ENCODE measurements around the gene NRL.

Gene NRL

DNA sequence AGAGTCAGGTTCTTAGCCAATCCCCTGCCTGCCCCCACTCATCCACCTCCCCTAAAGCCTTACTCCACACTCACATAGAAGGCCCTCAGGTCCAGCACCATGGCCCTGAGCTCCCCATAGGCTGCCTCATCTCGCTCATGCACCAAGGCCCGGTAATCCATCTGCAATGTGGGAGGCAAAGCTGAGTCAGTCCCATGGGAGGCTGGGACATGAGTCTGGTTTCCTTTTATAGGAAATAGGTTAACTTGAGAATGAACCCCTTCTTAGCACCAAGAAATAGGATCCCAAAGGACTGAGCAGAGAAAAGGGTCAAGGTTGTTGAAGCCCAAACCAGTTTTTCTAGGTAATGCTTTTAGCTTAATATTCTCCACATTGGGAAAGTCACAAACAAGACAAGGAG lies 28.8 kb upstream of the NRL start:
- DNase-seq, result no peak

DNA sequence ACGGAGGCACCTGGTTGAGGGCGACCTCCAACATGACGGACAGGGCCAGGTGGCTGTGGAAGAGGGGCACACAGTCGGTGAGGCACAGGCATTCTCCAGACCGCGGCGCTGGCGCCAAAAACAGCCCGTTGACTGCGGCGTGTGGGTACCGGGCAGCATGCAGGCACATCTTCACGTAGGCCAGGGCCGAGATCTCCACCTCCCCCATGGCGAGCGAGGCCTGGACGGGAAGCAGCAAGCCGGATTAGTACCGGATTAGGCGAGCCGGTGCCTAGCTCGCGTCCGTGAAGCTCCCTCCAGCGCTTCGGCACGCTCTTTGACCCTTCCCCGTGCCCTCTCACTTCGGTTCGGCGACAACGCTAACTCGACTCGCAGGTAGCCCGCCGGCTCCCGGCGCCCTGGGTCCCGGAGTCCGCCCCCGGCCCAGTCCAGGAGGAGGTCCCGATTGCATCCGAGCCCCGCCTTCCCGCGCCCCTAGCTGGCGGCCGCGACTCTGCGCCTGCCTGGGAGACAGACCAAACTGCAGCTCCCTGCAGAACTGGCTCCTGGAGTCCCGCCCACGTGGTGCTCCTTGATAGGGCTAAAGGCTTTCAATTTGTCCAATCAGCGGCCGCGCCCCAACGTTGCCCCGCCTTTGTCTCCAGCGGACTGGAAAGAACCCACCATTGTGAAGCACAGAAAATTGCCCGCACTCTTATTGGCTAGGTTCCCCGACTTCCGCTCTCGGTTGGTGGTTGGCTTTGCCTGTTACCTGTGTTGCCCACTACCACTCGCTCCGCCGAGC lies 26.5 kb upstream of the NRL start, which contains the start of gene EMC9:
TSS of gene EMC9 (minus strand) at position 495 of the 784 bp plus-strand sequence. CDS start at position 208, 287 bp downstream.
- peak; percentile 98 for DNase-seq

DNA sequence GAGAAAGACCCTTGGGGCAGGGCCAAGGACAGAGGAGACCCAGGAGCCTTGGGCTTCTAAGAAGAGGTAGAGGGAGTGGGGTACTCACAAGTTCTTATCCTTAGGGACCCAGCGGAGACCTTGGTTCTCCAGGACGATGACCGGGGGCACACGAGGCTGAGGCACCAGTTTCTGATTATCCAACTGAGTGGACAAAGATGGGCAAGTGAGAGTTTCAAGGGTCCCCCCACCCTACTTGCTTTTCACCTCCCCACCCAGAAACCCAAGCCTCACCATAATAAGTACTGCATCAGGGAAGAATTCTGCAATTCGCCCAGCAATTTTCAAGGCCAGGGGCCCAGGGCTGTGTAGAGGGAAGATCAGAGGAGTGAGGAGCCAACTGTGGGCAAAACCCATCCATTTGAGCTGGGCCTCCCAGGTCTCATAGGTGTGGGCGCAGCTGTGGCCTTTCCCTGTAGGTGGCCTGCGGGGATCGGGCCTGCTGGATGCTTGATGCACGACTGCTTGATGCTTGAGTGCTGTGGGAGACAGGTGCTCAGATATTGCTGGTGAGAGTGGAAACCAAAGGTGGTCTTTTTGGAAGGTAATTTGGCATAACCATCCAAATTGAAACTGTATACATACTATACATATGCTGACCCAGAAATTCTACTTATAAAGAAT lies 24.7 kb upstream of the NRL start:
- DNase-seq, result no peak

DNA sequence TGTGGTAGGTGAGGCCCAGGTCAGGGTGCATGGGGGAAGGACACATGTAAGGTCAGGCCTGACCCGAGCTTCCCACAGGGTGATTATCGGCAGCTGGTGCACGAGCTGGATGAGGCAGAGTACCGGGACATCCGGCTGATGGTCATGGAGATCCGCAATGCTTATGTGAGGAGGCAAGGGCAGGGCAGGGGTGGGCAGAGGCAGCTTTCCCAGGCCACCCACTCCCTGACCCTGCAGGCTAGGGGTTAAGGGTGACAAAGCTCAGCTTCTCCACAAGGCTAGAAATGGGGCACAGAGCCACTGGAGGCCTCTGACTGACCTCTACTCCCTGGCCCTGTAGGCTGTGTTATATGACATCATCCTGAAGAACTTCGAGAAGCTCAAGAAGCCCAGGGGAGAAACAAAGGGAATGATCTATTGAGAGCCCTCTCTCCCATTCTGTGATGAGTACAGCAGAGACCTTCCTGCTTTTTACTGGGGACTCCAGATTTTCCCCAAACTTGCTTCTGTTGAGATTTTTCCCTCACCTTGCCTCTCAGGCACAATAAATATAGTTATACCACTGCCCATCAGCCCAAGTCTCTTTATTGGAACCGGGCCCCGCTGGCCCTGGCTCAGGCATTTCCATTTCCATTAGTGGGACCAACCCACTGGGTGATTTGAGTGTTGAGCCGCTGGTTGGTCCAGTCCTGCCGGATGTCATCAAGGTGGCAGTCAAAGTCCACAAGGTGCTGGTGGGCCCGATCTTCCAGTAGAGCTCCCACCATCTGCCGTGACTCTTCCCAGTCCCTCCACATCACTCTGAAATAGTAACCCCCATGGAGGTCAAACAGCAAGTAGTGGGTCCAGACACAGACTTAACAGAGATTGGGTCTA lies 23.9 kb upstream of the NRL start:
- DNase-seq, result no peak

DNA sequence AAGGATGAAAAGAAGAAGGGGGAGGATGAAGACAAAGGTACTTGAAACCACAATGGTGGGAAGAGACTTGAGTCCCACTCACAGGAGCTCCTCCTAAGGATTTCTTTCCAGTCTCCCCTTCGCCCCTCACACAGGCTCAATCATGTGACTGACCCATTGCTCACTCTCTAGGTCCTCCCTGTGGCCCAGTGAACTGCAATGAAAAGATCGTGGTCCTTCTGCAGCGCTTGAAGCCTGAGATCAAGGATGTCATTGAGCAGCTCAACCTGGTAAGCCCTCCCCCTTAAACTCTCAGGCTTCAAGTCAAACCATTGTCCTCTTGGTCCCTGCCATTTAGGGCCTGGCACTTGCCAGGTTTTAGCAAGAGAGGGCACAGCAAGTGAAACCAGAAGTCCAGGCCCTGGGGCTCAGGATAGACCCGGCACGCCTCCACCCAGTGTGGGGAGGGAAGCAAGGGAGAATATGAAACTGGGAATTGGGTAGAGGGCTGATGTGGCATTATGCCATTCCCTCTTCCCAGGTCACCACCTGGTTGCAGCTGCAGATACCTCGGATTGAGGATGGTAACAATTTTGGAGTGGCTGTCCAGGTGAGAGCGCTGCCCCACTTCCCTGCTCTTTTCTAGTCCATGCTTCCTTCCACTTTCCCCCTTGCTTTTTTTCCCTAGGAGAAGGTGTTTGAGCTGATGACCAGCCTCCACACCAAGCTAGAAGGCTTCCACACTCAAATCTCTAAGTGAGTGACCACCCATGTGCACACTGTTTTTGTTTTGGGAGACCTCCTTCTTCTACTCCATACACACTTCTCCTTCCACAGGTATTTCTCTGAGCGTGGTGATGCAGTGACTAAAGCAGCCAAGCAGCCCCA lies 23.0 kb upstream of the NRL start:
- no peak for DNase-seq

DNA sequence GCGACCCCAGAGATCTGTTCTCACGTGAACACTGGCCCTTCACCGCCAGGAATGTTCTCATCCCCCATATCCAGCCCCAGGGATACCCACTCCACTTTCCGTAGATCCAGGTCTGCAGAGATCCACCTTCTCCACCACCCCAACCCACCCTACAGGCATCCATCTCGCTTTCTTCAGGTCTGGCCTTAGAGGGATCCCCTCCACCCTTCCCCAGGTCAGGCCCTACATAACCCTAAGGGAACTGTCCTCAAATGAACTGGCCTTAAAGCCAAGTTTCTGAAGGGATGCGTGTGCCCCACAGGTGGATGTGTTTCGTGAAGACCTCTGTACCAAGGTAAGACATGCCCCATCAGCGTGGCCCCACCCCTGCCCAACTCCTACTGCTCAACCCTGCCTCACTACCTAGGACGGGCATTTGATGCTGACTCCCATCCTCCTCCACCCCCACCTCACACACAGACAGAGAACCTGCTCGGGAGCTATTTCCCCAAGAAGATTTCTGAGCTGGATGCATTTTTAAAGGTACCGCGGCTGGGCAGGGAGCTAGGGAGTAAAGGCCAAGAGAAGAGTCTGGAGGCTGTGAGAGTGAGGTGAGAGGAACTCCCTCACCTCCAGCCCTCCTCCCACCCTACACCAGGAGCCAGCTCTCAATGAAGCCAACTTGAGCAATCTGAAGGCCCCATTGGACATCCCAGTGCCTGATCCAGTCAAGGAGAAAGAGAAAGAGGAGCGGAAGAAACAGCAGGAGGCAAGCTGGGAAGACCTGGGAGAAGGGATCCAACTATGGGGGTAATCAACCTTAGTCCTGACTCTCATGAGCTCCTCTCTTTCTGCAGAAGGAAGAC lies 22.2 kb upstream of the NRL start:
- DNase-seq, result no peak

DNA sequence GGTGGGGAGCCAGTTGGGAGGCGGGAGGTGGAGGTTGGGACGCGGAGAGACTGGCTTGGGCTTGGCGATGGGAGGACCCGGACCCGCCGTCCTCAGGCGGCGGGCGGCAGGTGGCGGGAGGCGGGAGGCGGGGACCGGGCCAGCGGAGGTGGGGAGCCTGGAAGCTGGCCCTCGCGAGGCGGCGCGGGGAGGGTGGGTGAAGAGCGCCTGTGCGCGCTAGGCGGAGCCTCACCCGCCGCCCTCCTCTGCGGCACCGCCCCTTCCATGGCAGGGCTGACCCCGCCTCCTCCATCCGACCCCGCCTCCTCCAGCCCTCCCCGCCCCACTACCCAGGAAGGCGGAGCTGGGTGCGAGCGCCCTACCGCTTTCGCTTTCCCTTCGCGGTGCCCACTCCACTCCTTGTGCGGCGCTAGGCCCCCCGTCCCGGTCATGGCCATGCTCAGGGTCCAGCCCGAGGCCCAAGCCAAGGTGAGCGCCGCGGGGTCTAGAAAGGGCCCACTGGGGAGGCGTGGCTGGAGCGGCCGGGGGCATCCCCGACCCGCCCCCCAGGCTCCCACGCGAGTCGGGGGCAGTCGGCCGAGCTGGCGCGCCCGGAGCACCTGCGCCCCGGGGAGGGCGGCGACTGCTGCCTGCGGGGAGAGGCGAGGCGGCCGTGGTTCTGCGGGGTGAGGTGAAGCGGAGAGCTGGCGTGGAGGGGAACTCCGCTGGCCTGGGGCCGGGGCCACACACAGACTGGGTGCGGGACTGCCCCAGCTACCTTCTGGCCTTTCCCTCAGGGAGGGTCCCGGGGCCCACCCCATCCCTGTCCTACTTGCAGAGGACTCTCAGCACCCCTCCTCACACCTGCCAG lies 21.3 kb upstream of the NRL start, which contains the start of gene PSME1:
TSS of gene PSME1 (plus strand) at position 361 of the 850 bp plus-strand sequence. CDS start at position 430, 69 bp downstream.
- peak; percentile 73 for DNase-seq

DNA sequence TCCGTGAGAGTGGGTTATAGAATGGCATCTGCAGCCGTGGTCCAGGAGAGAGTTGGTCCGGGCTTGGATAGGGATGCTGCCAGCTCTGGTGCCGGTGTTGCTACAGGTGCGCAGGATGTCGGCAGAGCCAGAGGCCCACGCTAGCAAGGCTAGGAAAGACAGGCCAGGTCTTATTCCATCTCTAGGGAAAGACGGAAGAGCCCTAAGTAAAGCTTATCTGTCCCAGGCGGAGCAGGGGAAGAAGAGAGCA lies 20.8 kb upstream of the NRL start:
- no peak for DNase-seq

DNA sequence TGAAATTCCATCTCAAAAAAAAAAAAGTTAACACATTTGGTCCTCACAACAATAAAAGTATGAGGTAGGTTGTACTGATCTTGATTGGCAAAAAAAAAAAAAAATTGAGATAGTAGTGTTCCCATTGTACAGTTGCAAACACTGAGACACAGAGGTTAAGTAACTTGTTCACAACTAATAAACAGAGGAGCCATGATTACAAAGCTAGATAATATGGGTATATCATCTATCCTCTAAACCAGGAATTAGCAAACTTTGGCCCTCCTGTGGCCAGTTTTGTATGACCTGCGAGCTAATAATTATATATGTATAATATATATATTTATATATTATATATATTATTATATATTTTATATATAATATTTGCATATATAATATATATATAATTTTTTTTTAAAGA lies 19.0 kb upstream of the NRL start:
- DNase-seq, result no peak

DNA sequence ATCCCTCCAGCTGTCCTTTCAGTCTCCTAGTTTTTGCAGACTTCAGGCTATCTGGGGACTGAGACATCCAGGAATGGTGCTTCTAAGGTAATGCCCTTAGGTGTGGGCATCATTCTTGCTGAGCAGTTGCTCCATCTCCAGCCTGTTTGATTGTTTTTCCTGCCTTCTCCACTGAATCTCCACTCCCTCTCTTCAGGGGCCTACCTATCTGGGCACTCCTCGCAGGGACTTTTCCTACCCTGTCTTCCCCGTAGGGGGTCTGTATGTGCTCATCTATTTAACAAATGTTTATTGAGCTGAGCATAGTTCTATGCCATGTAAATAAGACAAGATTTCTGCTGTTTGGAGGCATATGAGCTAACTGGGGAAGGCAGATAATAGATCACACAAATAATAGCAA lies 18.2 kb upstream of the NRL start:
- DNase-seq, result no peak

DNA sequence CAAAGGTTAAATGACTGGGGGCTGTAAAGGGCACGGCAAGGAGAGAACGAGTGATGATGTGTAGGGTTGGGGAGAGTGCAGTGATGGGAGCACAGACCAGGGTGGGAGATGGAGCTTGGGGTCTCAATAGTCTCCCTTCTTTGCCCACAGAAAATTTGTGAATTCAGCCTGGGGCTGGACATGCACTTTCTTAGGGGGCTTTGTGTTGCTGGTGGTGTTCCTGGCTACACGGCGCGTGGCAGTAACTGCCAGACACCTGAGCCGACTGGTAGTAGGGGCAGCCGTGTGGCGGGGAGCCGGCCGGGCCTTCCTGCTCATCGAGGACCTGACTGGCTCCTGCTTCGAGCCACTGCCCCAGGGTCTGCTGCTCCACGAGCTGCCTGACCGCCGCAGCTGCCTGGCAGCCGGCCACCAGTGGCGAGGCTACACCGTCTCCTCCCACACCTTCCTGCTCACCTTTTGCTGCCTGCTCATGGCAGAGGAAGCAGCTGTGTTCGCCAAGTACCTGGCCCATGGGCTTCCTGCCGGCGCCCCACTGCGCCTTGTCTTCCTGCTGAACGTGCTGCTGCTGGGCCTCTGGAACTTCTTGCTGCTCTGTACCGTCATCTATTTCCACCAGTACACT lies 17.4 kb upstream of the NRL start:
- DNase-seq, result no peak

DNA sequence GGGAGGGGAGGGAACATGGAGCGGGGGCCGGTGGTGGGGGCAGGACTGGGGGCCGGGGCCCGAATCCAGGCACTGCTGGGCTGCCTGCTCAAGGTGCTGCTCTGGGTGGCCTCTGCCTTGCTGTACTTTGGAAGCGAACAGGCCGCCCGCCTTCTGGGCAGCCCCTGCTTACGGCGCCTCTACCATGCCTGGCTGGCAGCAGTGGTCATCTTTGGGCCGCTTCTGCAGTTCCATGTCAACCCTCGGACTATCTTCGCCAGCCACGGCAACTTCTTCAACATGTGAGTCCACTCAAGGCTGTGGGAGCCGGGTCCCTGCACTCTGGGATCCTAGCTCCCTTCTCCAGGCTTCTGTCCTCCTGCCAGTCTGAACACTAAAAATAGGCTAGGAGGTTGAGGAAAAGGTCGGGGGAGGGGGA lies 16.8 kb upstream of the NRL start:
- no peak for DNase-seq

DNA sequence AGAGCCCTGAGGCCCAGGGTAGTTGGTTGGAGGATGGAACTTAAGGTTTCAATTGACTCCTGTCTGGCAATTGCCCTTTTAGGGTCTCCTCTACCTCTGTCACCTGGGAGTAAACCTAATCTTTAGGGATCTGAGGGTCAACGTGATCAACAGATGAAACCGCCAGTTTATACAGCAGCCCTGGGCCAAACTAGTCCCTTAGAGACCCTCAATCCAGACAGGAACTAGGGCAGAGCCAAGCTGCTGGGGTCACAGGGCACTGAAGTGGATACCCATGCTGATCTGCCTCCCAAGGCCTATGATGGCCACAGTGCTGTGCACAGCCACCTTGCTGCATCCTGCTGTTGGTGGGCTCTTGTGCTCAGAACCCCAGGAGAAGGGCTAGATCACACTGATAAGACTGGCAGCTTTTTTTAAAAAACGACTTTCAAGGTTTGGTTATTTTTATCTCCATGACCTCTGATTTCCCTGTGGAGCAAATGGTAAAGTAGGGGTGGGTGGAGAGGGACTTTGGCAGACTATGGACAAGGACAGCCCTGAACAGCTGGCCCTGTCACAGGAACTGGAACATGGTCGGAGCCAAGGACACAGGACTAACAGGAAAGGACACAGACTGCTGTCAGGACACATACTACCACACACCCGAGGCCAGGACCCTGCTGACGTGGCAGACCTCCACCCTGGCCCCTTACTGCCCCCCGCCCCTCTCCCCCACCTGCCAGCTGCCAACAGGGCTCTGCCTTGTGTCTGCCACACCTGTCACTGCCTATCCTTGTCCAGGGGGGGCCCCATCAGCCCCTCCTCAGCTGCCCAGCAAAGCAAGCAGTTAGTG lies 16.2 kb upstream of the NRL start:
- DNase-seq, result no peak

DNA sequence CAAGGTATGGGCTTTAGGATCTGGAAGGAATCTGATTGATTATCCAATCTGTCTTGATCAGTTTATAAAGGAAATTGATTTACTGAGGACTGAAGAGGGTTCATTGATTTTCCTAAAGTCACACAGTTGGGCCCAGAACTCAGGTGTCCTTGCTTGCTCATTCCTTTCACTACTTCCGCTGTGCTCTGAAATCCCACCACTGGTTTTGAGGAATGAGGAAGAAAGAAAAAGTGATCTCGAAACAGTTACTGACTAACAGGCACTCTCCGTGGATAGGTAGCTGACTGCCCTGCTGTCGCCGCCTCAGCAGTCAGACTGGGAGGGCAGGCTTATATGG lies 15.6 kb upstream of the NRL start, which contains the start of gene FITM1:
TSS of gene FITM1 (plus strand) at position 280 of the 337 bp plus-strand sequence. CDS start 905 bp downstream, outside the sequence.
- DNase-seq, result no peak

DNA sequence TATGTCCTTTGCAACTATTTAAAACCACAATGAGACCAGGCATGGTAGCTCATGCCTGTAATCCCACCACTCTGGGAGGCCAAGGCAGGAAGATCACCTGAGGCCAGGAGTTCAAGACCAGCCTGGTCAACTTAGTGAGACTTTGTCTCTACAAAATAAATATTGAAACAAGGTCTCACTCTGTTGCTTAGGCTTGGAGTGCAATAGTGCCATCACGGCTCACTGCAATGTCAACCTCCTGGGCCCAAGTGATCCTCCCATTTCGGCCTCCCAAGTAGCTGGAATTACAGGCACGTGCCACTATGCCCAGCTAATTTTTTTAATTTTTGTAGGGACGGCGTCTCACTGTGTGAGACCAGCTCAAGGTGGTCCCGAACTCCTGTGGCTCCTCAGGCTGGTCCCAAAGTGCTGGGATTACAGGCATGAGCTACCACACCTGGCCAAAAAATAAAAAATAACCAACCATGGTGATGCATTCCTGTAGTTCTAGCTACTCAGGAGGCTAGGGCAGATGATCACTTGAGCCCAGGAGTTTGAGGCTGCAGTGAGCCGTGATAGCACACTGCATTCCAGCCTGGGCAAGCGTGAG lies 14.8 kb upstream of the NRL start:
- DNase-seq, result no peak

DNA sequence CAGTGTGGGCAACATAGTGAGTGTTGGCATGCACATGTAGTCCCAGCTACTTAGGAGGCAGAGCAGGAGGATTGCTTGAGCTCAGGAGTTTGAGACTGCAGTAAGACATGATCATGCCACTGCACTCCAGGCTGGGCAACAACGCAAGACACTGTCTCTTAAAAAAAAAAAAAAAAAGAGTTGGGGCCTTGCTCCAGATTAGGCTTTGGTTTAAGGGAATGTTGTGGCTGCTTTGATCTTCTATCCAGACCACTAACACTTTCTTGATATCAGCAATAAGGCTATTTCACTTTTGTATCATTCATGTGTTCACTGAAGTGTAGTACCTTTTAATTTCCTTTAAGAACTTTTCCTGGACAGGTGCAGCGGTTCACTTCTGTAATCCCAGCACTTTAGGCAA lies 12.9 kb upstream of the NRL start:
- DNase-seq, result no peak

DNA sequence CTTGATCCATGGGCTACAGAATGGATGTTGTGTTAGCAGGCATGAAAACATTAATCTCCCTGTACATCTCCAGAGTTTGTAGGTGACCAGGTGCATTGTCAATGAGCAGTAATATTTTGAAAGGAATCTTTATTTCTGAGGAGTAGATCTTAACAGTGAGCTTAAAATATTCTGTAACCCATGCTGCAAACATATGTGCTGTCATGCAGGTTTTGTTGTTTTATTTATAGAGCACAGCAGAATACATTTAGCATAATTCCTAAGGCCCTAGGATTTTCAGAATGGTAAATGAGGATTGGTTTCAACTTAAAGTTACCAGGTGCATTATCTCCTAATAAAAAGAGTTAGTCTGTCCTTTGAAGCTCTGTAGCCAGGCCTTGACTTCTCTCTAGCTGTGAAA lies 12.2 kb upstream of the NRL start:
- DNase-seq, result no peak

DNA sequence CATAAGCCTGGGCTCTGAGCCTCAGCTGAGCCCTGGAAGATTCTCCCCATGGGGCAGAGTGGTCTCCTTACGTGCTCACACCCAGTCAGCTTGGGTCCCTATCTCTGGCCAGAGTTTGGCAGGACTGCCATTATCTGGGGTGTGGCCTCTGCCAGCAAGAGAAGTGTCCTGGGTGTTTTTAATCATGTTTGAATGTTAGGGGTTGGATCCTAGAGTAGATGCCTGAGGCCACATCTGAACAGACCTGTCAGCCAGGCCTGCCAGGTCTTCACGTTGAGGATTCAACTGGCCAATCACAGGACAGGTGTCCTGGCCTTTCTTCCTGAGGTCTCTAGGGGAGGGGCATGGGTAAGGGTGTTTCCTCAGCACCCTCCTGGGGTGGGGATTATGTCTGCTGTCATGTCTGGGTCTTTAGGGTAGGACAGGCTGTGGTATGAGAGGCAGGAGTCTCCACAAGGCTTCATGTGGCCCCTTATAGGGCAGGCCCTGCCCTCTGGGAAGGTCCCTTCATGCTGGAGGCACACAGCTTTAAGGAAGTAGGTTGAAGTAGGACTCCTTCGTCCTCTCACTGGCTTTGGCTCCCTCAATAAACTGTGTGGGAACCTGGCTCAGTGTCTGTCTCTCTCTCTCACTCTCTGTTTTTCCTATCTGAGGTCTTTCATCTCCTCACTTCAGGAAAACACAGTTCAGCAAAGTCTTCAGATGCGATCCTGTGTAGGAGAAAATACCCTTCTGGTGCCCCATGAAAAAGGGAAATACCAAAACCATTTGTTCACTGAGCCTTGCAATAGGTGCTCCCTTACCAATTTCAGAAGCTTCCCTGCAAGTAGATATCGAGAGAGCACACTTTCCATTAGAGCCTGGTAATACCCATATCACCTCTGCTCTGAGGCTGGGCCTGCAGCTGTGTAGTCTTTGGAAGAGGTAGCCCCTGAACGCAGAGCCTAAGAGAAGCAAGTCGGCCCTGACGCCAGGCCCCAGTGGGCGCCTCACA lies 9.0 kb upstream of the NRL start:
- DNase-seq, result no peak

Measured in NCI-H748 treated with DMSO at 0.1 percent for 48 hours (cell line).